Measurements from ENCODE around the gene SLCO4A1.

The SLCO4A1 gene

GRCh38 chr20:62638055-62638570 lies 4.2 kb upstream of the SLCO4A1 start:
- DNase-seq: no peak

GRCh38 chr20:62638679-62639406 lies 3.5 kb upstream of the SLCO4A1 start:
- DNase-seq: no peak

DNA sequence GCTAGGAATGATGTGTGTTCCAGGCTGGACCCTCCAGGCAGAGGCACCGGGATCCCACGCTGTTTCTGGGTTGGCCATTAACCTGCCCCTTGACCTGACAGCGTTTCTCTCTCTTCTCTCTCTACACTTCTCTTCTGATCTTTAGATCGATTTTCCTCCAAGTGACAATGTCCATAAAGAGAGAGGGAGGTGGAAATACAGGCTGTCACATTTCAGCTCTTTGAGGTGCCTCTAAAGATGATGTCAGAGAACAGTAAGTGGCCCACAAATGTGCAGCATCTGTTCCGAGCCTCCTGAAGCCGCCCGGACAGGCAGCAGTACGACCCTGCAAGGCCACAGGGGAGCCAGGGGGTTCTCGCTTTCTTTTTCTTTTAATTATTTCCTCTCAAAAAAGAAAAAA lies 2.5 kb upstream of the SLCO4A1 start:
- no peak for DNase-seq

DNA sequence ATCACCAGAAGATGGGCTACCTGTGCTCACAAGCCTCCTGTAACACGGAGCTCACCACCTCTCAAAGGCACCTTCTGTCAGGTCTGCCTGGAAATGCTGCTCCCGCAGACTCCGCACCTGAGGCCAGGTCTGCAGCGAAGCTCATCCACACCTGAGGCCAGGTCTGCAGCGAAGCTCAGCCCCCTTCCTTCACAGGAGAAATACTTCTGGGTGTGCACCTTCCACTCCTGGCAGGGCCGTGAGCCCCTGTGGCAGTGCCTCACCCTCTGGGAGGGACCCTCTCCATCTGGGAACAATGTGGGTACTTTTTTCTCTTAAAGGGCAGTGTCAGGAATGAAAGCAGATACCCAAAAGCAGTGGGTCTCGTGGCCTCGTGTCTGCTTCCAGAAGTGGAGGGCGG lies 1.4 kb upstream of the SLCO4A1 start:
- DNase-seq: no peak

GRCh38 chr20:62641321-62642050 lies 817 bp upstream of the SLCO4A1 start:
- no peak for DNase-seq

GRCh38 chr20:62642666-62643520 lies 590 bp downstream of the SLCO4A1 start:
- peak; percentile 36 for DNase-seq

DNA sequence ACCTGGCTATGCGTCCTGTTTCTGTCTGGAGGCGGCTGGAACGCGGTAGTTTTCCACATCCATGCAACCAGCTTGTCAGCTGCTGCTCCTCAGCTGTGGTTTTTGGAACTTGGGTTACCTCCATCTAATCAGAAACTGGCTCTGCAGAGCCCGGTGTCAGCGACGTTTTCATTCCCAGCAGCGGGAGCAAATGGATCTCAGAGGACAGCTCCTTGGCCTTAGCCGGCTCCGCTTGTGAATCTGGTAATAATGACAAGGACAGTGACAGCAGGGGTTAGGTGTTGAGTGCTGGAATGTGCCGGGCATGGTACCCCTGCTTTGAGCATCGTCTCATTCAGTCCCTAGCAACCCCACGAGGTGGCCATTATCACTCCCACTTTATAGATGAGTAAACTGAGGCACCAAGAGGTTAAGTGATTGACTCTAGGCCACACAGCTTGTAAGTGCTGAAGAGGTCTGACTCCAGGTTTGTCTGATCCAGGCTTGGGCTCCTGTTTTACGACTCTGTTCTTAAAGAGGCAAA lies 1.3 kb downstream of the SLCO4A1 start:
- DNase-seq: no peak

DNA sequence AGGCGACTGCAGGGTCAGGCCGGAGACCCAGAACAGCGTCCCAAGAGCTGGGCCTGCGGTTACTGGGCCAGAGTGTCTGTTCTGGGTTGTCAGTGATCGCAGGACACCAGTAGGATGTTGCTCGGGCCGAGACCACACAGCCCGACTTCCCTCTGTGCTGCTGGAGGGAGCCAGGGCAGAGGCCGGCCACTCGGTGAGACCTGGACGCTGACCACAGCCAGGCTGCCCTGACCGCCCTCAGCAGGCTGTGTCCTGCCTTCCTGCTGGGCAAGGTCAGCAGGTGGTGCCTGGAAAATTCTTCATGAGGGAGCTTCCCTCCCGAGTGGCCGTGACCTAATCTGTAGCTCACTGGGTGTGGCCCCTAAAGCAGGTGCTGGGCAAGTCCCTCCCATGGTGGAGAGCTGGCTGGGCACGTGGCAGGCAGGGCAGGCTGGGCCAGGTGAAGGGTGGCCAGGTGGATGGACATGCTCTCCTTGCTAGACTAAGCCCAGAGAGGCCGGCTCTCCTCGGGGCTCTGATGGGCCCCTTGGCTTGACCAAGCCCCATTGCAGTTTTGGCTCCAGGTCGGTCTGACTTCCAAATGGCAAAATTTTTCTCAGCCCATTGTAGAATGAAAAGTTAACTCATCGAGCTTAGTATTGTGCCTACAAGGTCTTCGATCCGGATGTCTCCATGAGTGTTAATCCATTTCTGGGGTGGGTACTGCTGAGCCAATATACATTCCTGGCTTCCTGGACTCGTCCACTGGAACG lies 1.9 kb downstream of the SLCO4A1 start:
- DNase-seq: no peak

GRCh38 chr20:62644802-62645496 lies 2.6 kb downstream of the SLCO4A1 start:
- no peak for DNase-seq

- no peak for DNase-seq
These were observed 3.3 kb downstream of the SLCO4A1 start for GRCh38 chr20:62645613-62646012.

DNA sequence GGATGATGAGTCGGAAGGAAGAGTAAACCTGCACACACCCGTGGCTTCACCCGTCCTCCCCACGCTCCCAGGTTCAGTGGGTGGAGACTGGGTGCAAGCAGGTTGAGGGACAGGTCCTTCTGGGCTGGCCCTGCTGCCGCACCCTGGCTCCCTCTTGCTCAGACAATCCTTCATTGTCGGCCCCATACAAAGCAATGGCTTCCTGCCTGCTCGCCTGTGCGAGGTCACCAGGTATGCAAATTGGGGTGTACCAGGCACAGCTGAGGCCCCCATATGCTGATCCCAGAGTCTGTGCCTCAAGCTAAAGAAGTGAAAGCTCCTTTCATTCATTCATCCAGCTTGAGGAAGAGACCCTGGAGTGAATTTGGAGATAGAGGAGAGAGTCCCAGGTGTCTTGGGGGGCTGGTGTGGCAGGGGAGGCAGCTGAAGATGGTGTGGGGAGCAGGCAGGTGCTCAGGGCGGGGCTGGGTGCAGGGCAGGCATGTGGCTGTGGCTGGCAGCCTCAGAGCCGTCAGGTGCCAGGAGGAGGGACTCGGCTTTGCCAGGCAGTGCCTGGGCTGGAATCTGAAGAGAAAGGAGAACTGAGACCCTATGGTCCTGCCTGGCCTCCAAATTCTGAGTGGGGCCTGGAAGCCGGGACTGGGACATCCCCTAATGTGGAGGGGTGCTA lies 4.7 kb downstream of the SLCO4A1 start:
- DNase-seq: no peak

DNA sequence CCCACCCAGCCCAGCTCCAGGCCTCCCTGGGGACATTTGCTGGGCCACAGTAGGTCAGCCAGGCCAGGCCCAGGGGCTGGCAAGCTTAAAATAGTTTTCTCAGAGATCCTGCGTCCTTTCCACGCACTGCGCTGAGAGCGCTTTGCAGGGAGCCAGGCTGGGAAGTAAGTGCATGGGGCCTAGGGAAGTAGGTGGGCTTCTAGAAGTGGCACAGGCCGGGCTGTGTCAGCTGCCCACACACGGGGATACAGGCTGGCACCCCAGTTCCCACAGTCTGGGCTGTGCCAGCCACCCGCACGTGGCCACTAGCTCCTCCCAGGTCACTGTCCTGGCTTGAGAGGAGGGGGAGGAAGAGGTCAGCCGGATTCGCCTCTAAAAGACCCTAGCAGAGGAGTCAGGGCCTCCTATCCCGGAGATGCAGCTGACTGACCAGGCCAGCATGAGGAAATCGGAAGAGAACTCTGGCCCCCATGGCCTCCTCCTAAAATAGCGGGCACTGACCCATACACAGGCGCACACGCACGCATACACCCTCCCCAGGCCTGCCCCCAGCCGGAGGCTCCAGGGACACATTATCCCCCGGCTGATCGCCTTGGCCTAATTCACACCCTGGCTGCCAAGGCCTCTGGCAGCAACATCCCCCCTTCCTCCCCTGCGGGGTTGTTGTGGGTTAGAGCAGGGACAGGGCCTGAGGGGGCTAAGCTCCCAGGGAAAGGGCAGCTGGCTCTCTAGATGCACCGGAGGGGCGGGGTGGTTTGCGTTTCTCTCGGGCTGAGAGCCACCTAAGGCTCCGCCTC lies 5.4 kb downstream of the SLCO4A1 start:
- DNase-seq: no peak

- DNase-seq: no peak
These were observed 6.2 kb downstream of the SLCO4A1 start for GRCh38 chr20:62648318-62648995.

DNA sequence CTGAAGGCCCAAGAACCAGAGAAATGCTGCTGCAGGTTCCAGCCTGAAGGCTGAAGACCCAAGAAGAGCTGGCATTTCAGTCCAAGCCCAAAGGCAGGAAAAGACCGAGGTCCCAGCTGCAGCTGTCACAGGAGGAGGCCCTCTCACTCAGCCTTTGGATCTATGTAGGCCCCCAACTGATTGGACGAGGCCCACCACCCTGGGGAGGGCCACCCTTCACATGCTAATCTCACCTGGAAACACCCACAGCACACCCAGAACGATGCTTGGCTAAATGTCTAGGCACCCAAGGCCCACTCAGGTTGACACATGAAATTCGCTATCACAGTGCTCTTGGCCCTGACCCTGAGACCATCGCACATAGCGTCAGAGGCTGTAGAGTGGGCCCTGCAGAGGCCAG lies 6.8 kb downstream of the SLCO4A1 start:
- no peak for DNase-seq

DNA sequence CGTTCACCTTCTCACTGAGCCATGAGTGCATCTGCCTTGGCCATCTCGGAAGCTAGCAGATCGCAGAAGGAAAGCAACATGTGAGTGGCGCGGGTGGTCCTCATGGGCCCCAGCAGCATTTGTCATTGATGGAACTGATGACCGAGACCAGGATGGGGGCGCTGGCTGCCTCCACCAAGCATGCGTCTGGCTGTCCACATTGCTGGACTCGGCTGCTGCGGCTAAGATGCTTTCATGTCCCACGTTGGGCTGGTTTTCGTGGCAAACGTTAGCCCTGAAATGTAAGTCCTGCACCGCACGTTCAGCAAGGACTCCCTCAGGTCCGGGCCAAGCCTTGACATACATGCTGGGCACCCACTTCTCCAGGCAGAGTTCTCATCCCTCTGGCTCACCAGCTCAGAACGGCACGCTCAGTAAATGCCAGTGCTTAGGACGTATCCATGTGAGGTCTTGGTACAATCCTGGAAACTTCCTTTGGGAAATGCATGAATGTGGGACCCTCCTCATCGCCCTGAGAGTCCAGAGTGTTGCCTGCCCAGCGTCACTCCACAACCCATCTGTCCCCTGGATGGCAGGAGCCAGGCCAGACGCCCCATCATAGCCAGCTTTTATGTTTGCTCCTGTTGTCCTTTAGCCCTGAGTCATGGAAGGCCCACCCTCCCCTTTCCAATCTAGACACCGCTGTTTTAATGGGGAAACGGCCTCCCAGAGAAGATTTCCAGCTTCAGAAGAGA lies 8.4 kb downstream of the SLCO4A1 start:
- DNase-seq: no peak

DNA sequence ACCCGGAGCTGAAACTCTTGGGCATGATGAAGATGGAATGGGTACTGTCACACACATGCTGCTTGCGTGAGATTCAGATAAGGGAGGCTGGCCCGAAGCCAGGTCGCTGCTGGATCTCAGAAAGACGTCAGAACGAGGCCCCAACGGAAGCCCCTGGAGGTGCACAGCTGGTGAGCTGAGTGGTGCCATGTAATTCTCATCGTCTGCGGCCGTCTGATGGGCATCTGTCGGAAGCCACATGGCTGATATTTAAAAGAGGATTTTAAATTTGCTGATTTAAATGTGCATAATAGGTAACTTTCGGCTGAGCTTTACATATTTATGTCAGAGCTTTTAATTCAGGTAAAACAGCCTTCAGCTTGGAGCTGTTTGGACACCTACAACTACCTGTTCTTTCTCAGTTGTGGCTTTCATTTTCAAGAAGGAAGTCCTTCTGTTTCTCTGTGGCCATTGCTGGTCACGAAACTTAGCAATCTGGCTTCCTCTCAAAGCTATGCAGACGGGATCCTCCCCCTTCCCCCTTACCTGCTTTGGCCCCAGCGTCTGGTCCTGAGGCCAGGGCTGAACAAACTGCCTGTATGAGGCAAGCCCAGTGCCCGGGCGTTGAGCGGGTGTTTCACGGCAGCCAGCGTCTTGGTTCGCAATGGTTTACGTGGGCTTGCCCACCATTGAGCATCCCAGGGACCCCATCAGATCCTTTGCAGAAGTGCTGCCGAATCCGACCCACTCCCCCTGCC lies 9.2 kb downstream of the SLCO4A1 start:
- DNase-seq: peak; percentile 32

GRCh38 chr20:62652041-62652893 lies 10.0 kb downstream of the SLCO4A1 start:
- no peak for DNase-seq
